GM19238 (cell line): ENCODE data around the gene PSMB11.
"Not testable (repeated sequence)": the region's sequence is repeated elsewhere in the genome, so short reads cannot be mapped to it uniquely, and the experiment has no call there.

Experiments
- DNase-seq: peaks from one replicate; pipeline ENCODE4 v3.0.0; 2011; ENCODE audit warnings: low spot score; ENCODE audit not compliant: insufficient read length

Gene PSMB11

GRCh38 chr14:23042162-23042965 is at the start of gene PSMB11:
PSMB11 (plus strand) TSS chr14:23042212; CDS start chr14:23042226, 14 bp downstream.
- no peak for DNase-seq

GRCh38 chr14:22993517-22993916 is 48.5 kb upstream of the PSMB11 start:
- no peak for DNase-seq

- DNase-seq, result no peak
These were observed 47.2 kb upstream of the PSMB11 start for GRCh38 chr14:22994762-22995275.

GRCh38 chr14:22995889-22996625 is 46.0 kb upstream of the PSMB11 start:
- no peak for DNase-seq

- no peak for DNase-seq
These were observed 45.0 kb upstream of the PSMB11 start for GRCh38 chr14:22996768-22997654.

GRCh38 chr14:22997676-22998323 is 44.2 kb upstream of the PSMB11 start:
- no peak for DNase-seq

GRCh38 chr14:22998329-22999012 is 43.5 kb upstream of the PSMB11 start:
- no peak for DNase-seq

- DNase-seq, result no peak
These were observed 41.2 kb upstream of the PSMB11 start for GRCh38 chr14:23000860-23001259.

GRCh38 chr14:23002592-23002991 is 39.4 kb upstream of the PSMB11 start:
- no peak for DNase-seq

- not testable (repeated sequence) for DNase-seq
These were observed 37.7 kb upstream of the PSMB11 start for GRCh38 chr14:23004274-23004673.

- DNase-seq, result no peak
These were observed 36.4 kb upstream of the PSMB11 start for GRCh38 chr14:23005451-23006187.

- DNase-seq, result no peak
These were observed 35.9 kb upstream of the PSMB11 start for GRCh38 chr14:23006188-23006534.

GRCh38 chr14:23006544-23007419 is 35.2 kb upstream of the PSMB11 start:
- peak; percentile 89 for DNase-seq

GRCh38 chr14:23008831-23009230 is 33.2 kb upstream of the PSMB11 start:
- no peak for DNase-seq

GRCh38 chr14:23009483-23009938 is 32.5 kb upstream of the PSMB11 start:
- no peak for DNase-seq

GRCh38 chr14:23009939-23010726 is 31.9 kb upstream of the PSMB11 start, which contains the start of gene C14orf93:
C14orf93 (minus strand) TSS chr14:23010143; CDS start chr14:22999023, 11,120 bp downstream.
- DNase-seq, result peak; percentile 81

GRCh38 chr14:23013054-23013748 is 28.8 kb upstream of the PSMB11 start:
- no peak for DNase-seq
